Sciatic nerve (tissue), 2 donors: ENCODE data around the gene SPNS3. TPM values are rescaled to one million over a fixed set of nuclear protein-coding genes. Genes with fewer than 3 reads are reported as not detected.

Experiments used
- ATAC-seq: fragments of 200-7000 bp; cut with Tn5 transposase; one replicate; pipeline ENCODE4 v1.9.1; 2020; ENCODE audit warnings: mild to moderate bottlenecking, moderate library complexity
- DNase-seq: peaks from one replicate; pipeline ENCODE4 v3.0.0-alpha.2; 2020; ENCODE audit warnings: low spot score
- intact Hi-C: fragments of 100-400 bp; cut with DNase I; formaldehyde crosslinking; loops from one replicate; pipeline ENCODE4 v1.14.2; 2022
- total RNA-seq: library from RNA; stranded (reverse); fragmentation: NEBNext Ultra II Directional; extraction: Animal tissue kit (Norgen Biotek cat#: 25700); gene quantifications from one replicate; pipeline ENCODE4 v1.2.1, GENCODE V29; 2021
- donor health status: DM: no; HTN: no; CAD: no.
- donor health status: DM: no; HTN: no; CAD: no.

SPNS3 gene
- total RNA-seq, 1 donor from 2014 or later = 2.0 TPM

GRCh38 chr17:4515501-4515900 is 81.8 kb downstream of the SPNS3 start:
- ATAC-seq (no peak), DNase-seq (no peak)
- intact Hi-C loops = no loop called here

GRCh38 chr17:4516735-4517134 is 83.0 kb downstream of the SPNS3 start:
- intact Hi-C loops = no loop called here
- no peak for DNase-seq
- no peak for ATAC-seq

GRCh38 chr17:4518901-4519300 is 85.2 kb downstream of the SPNS3 start:
- ATAC-seq = peak; percentile 14
- intact Hi-C loops = no loop called here
- no peak for DNase-seq

- DNase-seq = peak; percentile 64
- ATAC-seq = peak; percentile 59
- intact Hi-C loops = no loop called here
These were observed 85.6 kb downstream of the SPNS3 start for GRCh38 chr17:4519361-4519788.

- peak; percentile 57 for DNase-seq
These were observed 86.5 kb downstream of the SPNS3 start for GRCh38 chr17:4520060-4520893.

GRCh38 chr17:4520894-4521600 is 87.3 kb downstream of the SPNS3 start:
- intact Hi-C loops = no loop called here
- ATAC-seq (peak; percentile 29), DNase-seq (no peak)

More at GRCh38 chr17:4520060-4520893, 86.5 kb downstream of the SPNS3 start:
- intact Hi-C loops = no loop called here
- no peak for ATAC-seq

- DNase-seq (peak; percentile 52), ATAC-seq (no peak)
- intact Hi-C loops = no loop called here
These were observed 88.9 kb downstream of the SPNS3 start for GRCh38 chr17:4522661-4523060.

GRCh38 chr17:4523946-4524345 is 90.2 kb downstream of the SPNS3 start:
- intact Hi-C loops = no loop called here
- ATAC-seq (no peak), DNase-seq (no peak)

- intact Hi-C loops = no loop called here
- ATAC-seq (no peak), DNase-seq (no peak)
These were observed 92.1 kb downstream of the SPNS3 start for GRCh38 chr17:4525691-4526397.

- intact Hi-C loops = no loop called here
- ATAC-seq (peak; percentile 30), DNase-seq (no peak)
These were observed 93.4 kb downstream of the SPNS3 start for GRCh38 chr17:4527134-4527533.

- no peak for DNase-seq
- intact Hi-C loops = no loop called here
- no peak for ATAC-seq
These were observed 93.9 kb downstream of the SPNS3 start for GRCh38 chr17:4527566-4528125.

- intact Hi-C loops = no loop called here
- ATAC-seq = no peak
- no peak for DNase-seq
These were observed 95.9 kb downstream of the SPNS3 start for GRCh38 chr17:4529533-4530152.

GRCh38 chr17:4530799-4531730 is 97.3 kb downstream of the SPNS3 start:
- DNase-seq (peak; percentile 60), ATAC-seq (no peak)
- intact Hi-C loops = no loop called here

GRCh38 chr17:4531988-4532736 is 98.4 kb downstream of the SPNS3 start:
- ATAC-seq (no peak), DNase-seq (no peak)
- intact Hi-C loops = no loop called here

GRCh38 chr17:4532860-4533522 is 99.3 kb downstream of the SPNS3 start:
- ATAC-seq (no peak), DNase-seq (no peak)
- intact Hi-C loops = no loop called here

GRCh38 chr17:4533523-4534504 is 100.1 kb downstream of the SPNS3 start:
- intact Hi-C loops = no loop called here
- ATAC-seq = peak; percentile 55
- peak; percentile 70 for DNase-seq
